ENCODE measurements around the gene EARS2. TPM values are rescaled to one million over a fixed set of nuclear protein-coding genes. Genes with fewer than 3 reads are reported as not detected.

The EARS2 gene
- total RNA-seq, 1 experiment from 2014 or later, result 34.9 TPM

GRCh38 chr16:23480257-23480656, 76.9 kb downstream of the EARS2 start:
- DNase-seq, result no peak
- BruUV-seq (replicated peaks), result no TSS peak
- POLR2A ChIA-PET (ENCODE audit: unreplicated experiment), result interaction anchor here (0.6 to 0.7 kb wide), 2 partner anchors 12 to 24 kb away, joined by 3 to 5 read pairs; no protein-coding TSS in a partner anchor

GRCh38 chr16:23479138-23479537, 78.0 kb downstream of the EARS2 start:
- no peaks in the 10 kb centered on the region for H3K4me1 ChIP-seq (replicated peaks; ENCODE audit: insufficient read depth)
- ChIA-PET POLR2A (ENCODE audit: unreplicated experiment) (no interaction called here), CTCF (no interaction called here)
- no TSS peak for BruUV-seq (replicated peaks)
- TF ChIP-seq EZH2 (IDR thresholded peaks at IDR 0.05; ENCODE audit: low read depth), result no peak
- TF ChIP-seq CTCF (conservative IDR thresholded peaks at IDR 0.05), result no peak
- no peak overlapping the region for H3K4me3 ChIP-seq
- peaks cover 24% of the 10 kb centered on the region; the same call in 1 of the 2 replicates for H3K36me3 ChIP-seq (ENCODE audit: low read depth)
- no peak for DNase-seq
- H3K9me2 ChIP-seq (ENCODE audit: insufficient read depth), result no peaks in the 10 kb centered on the region
- no peaks in the 10 kb centered on the region for H3K79me2 ChIP-seq (ENCODE audit: low read depth)
- no peaks in the 10 kb centered on the region for H3K9me3 ChIP-seq (ENCODE audit: insufficient read depth, low read depth)
- 0 out of 2 replicates have a peak, but pooled peaks cover 2% of the 10 kb centered on the region for H3F3A ChIP-seq (ENCODE audit: insufficient read depth, low read depth)
- intact Hi-C loops (cut with micrococcal nuclease; ENCODE audit: unreplicated experiment), result no loop called here
- H3K27ac ChIP-seq, result no peak overlapping the region
- no peaks in the 10 kb centered on the region for H3K27me3 ChIP-seq (ENCODE audit: insufficient read depth, low read depth)
- H3K4me2 ChIP-seq, result no peak overlapping the region
- no peaks in the 10 kb centered on the region for H4K20me1 ChIP-seq (ENCODE audit: insufficient read depth)
- H2AFZ ChIP-seq, result no peak overlapping the region

More at GRCh38 chr16:23480257-23480656, 76.9 kb downstream of the EARS2 start:
- Histone ChIP-seq H3K9me2 (ENCODE audit: insufficient read depth) (no peaks in the 10 kb centered on the region), H3F3A (ENCODE audit: insufficient read depth, low read depth) (no peaks in the 10 kb centered on the region), H3K4me3 (no peak overlapping the region), H3K4me2 (no peak overlapping the region), H4K20me1 (ENCODE audit: insufficient read depth) (no peaks in the 10 kb centered on the region), H3K4me1 (replicated peaks; ENCODE audit: insufficient read depth) (no peaks in the 10 kb centered on the region), H3K9me3 (ENCODE audit: insufficient read depth, low read depth) (no peaks in the 10 kb centered on the region), H2AFZ (no peak overlapping the region), H3K36me3 (ENCODE audit: low read depth) (peaks cover 24% of the 10 kb centered on the region; the same call in 1 of the 2 replicates), H3K79me2 (ENCODE audit: low read depth) (no peaks in the 10 kb centered on the region), H3K27me3 (ENCODE audit: insufficient read depth, low read depth) (no peaks in the 10 kb centered on the region), H3K27ac (no peak overlapping the region)
- CTCF ChIA-PET, result no interaction called here
- intact Hi-C loops (cut with micrococcal nuclease; ENCODE audit: unreplicated experiment), result no loop called here
- TF ChIP-seq EZH2 (IDR thresholded peaks at IDR 0.05; ENCODE audit: low read depth) (no peak), CTCF (conservative IDR thresholded peaks at IDR 0.05) (no peak)

- no peak for DNase-seq
- H2AFZ ChIP-seq, result no peak overlapping the region
- no peak overlapping the region for H3K4me3 ChIP-seq
- no peaks in the 10 kb centered on the region for H3K27me3 ChIP-seq (ENCODE audit: insufficient read depth, low read depth)
- no peaks in the 10 kb centered on the region for H3K79me2 ChIP-seq (ENCODE audit: low read depth)
- TF ChIP-seq EZH2 (IDR thresholded peaks at IDR 0.05; ENCODE audit: low read depth) (no peak), CTCF (conservative IDR thresholded peaks at IDR 0.05) (no peak)
- no peaks in the 10 kb centered on the region for H4K20me1 ChIP-seq (ENCODE audit: insufficient read depth)
- H3F3A ChIP-seq (ENCODE audit: insufficient read depth, low read depth), result 0 out of 2 replicates have a peak, but pooled peaks cover 2% of the 10 kb centered on the region
- no peak overlapping the region for H3K27ac ChIP-seq
- POLR2A ChIA-PET (ENCODE audit: unreplicated experiment), result no interaction called here
- no peaks in the 10 kb centered on the region for H3K4me1 ChIP-seq (replicated peaks; ENCODE audit: insufficient read depth)
- peaks cover 23% of the 10 kb centered on the region; the same call in 1 of the 2 replicates for H3K36me3 ChIP-seq (ENCODE audit: low read depth)
- CTCF ChIA-PET, result interaction anchor here (0.6 kb wide), 1 partner anchor 34 kb away, joined by 4 read pairs; no protein-coding TSS in a partner anchor
- H3K4me2 ChIP-seq, result no peak overlapping the region
- intact Hi-C loops (cut with micrococcal nuclease; ENCODE audit: unreplicated experiment), result no loop called here
- no peaks in the 10 kb centered on the region for H3K9me2 ChIP-seq (ENCODE audit: insufficient read depth)
- no peaks in the 10 kb centered on the region for H3K9me3 ChIP-seq (ENCODE audit: insufficient read depth, low read depth)
- no TSS peak for BruUV-seq (replicated peaks)
Measured at GRCh38 chr16:23478566-23478965, 78.6 kb downstream of the EARS2 start.
